Heart left ventricle (tissue), 16 donors: ENCODE data around the gene HOXC10. TPM values are rescaled to one million over a fixed set of nuclear protein-coding genes. Genes with fewer than 3 reads are reported as not detected.

Experiments used
- ATAC-seq, 4 donors: fragments of 200-7000 bp; cut with Tn5 transposase; one replicate each; pipeline ENCODE4 v1.9.1; 2020 to 2022; ENCODE audit warnings: moderate library complexity in 4 of 4, mild to moderate bottlenecking in 3 of 4, moderate number of reproducible peaks in 1 of 4
- DNase-seq, 5 donors: peaks; one replicate each; pipeline ENCODE4 v3.0.0-alpha.2; 2020
- H3K27ac ChIP-seq, 12 donors: fragments of 200-600 bp; sonication (generic) in 4 of 12; one replicate each; pipeline versions ENCODE4 v1.5.0 to v1.8.0; 2016 to 2022; ENCODE audit warnings: mild to moderate bottlenecking in 2 of 12
- H3K27me3 ChIP-seq, 9 donors: fragments of 200-600 bp; sonication (generic) in 2 of 9; one replicate each; pipeline versions ENCODE4 v1.5.1 to v1.8.0; 2016 to 2022; ENCODE audit warnings: mild to moderate bottlenecking in 3 of 9
- H3K36me3 ChIP-seq, 9 donors: fragments of 200-600 bp; sonication (generic) in 2 of 9; one replicate each; pipeline versions ENCODE4 v1.5.0 to v1.8.0; 2018 to 2022; ENCODE audit warnings: mild to moderate bottlenecking in 2 of 9
- H3K4me1 ChIP-seq, 12 donors: fragments of 200-600 bp; sonication (generic) in 4 of 12; one replicate each; pipeline versions ENCODE4 v1.5.0 to v1.8.0; 2016 to 2022; ENCODE audit warnings: mild to moderate bottlenecking in 3 of 12
- H3K4me3 ChIP-seq, 12 donors: fragments of 200-600 bp; sonication (generic) in 4 of 12; one replicate each; pipeline versions ENCODE4 v1.5.0 to v1.8.0; 2017 to 2022; ENCODE audit warnings: mild to moderate bottlenecking in 9 of 12, moderate library complexity in 4 of 12
- H3K9me3 ChIP-seq, 12 donors: fragments of 200-600 bp; sonication (generic) in 4 of 12; one replicate each; pipeline versions ENCODE4 v1.5.0 to v1.8.0; 2016 to 2022; ENCODE audit warnings: mild to moderate bottlenecking in 1 of 12
- CTCF ChIP-seq, 12 donors: fragments of 200-600 bp; sonication (generic) in 4 of 12; IDR thresholded peaks; one replicate each; pipeline versions ENCODE4 v1.5.0 to v1.8.0; 2018 to 2022; ENCODE audit warnings: antibody characterized with exemption in 12 of 12, mild to moderate bottlenecking in 5 of 12
- POLR2A ChIP-seq, 2 donors: fragments of 450-650 bp; IDR thresholded peaks; one replicate each; pipeline ENCODE4 v1.6.1; 2017; ENCODE audit warnings: antibody characterized with exemption in 2 of 2, mild to moderate bottlenecking in 2 of 2, moderate library complexity in 2 of 2
- WGBS, 4 donors: extraction: QIAGEN DNeasy Blood & Tissue Kit in 2 of 4; methylation state at CpG; one replicate each; pipeline versions ENCODE4 v1.1.5 to v1.1.7; 2013 to 2018; 5-methylcytosine and 5-hydroxymethylcytosine counted together
- intact Hi-C, 10 donors: fragments of 100-400 bp; cut with DNase I; formaldehyde crosslinking; loops; one replicate each; pipeline versions ENCODE4 v1.11.1 to v1.14.2; 2022
- polyA plus RNA-seq, 2 donors: library from polyadenylated mRNA; stranded (reverse); fragments of 200-250 nt; gene quantifications; one replicate each; pipeline ENCODE4 v1.2.3, GENCODE V29; 2013
- total RNA-seq, 9 donors: library from RNA; depleted of rRNA in 2 of 9; stranded (reverse); fragments of >200 nt in 2 of 9; fragmentation: NEBNext Ultra II Directional in 3 of 9; extraction: Animal tissue kit (Norgen Biotek cat#: 25700) in 3 of 9; gene quantifications; one replicate each; pipeline versions ENCODE4 v1.1.0 to v1.2.4, GENCODE V29; 2016 to 2023
- donor health status: ischemic (EF 13 %, LVEDD 7.1; RV severe dilation, severe dysfunction).
- donor health status: healthy with polysubstance abuse.
- donor health status: DM: no; HTN: yes; CAD: no.
- donor health status: DM: no; HTN: no; CAD: no.
- donor health status: ischemic (EF 25% LVEDD 6.9; RV normal size, moderate dysfunction).
- donor health status: ischemic (EF 25% LVEDD 5.7; RV mildly dilated, moderate dysfunction).
- donor health status: healthy.
- donor health status: DM: yes; HTN: yes; CAD: no.
- donor health status: ischemic (EF 35%, LVEDD 5.7; RV mildly dilated, moderate dysfunction).
- donor health status: nonischemic (EF 11% LVEDD 7.7; RV severe dilation, severe dysfunction).
- donor health status: DM: yes; HTN: yes; CAD: no.
- donor health status: PGD.
- donor health status: ischemic (EF 29% LVEDD 5.4; RV normal size, mild dysfunction).
- donor health status: nonischemic (EF 23%, LVEDD 6.1; RV moderate dilation, normal function).

The HOXC10 gene
- total and polyA plus RNA-seq, 11 donors: not detected

- H3K27ac ChIP-seq: no peak overlapping the region
- peaks cover 68 to 99% (median 96%) of the 10 kb centered on the region in 9 donors for H3K27me3 ChIP-seq
These were observed 885 bp upstream of the HOXC10 start for GRCh38 chr12:53983950-53984572.

GRCh38 chr12:53985692-53985993 lies 697 bp downstream of the HOXC10 start:
- H3K27me3 ChIP-seq: peaks cover 69 to 100% (median 98%) of the 10 kb centered on the region in 9 donors
- intact Hi-C loops: loop anchor here in 1 of 10 donors (5.0 kb wide), 1 partner anchor 208 kb away; no protein-coding TSS in a partner anchor
- H3K4me3 ChIP-seq: peak overlapping the region in 1 of 12 donors; percentile 15
- WGBS, 4 donors: 4 to 7% (median 5%) methylated on average over 4 to 21 of the region's 21 CpGs
- no peaks in the 10 kb centered on the region for H3K9me3 ChIP-seq
- TF ChIP-seq POLR2A (IDR thresholded peaks at IDR 0.05): no peak
- TF ChIP-seq CTCF (IDR thresholded peaks at IDR 0.05): no peak
- ATAC-seq: no peak
- no peak overlapping the region for H3K27ac ChIP-seq
- H3K4me1 ChIP-seq: peaks cover 0 to 27% (median 13%) of the 10 kb centered on the region in 12 donors
- DNase-seq: no peak
- H3K36me3 ChIP-seq: no peaks in the 10 kb centered on the region

More at GRCh38 chr12:53983950-53984572, 885 bp upstream of the HOXC10 start:
- no peak for TF ChIP-seq CTCF (IDR thresholded peaks at IDR 0.05)
- no peak for TF ChIP-seq POLR2A (IDR thresholded peaks at IDR 0.05)
- Histone ChIP-seq H3K4me1 (peaks cover 0 to 22% (median 13%) of the 10 kb centered on the region in 12 donors), H3K9me3 (no peaks in the 10 kb centered on the region), H3K36me3 (no peaks in the 10 kb centered on the region), H3K4me3 (no peak overlapping the region)
- ATAC-seq (no peak), DNase-seq (peak in 1 of 5 donors; percentile 14)
- WGBS, 4 donors: 3 to 5% (median 3%) methylated on average over 30 of the region's 30 CpGs
- intact Hi-C loops: no loop called here

- intact Hi-C loops: loop anchor here in 1 of 10 donors (5.0 kb wide), 1 partner anchor 209 kb away; no protein-coding TSS in a partner anchor
- TF ChIP-seq POLR2A (IDR thresholded peaks at IDR 0.05): no peak
- no peak for TF ChIP-seq CTCF (IDR thresholded peaks at IDR 0.05)
- Histone ChIP-seq H3K36me3 (no peaks in the 10 kb centered on the region), H3K4me1 (peaks cover 0 to 27% (median 13%) of the 10 kb centered on the region in 12 donors), H3K4me3 (peak overlapping the region in 1 of 12 donors; percentile 15), H3K27me3 (peaks cover 68 to 100% (median 98%) of the 10 kb centered on the region in 9 donors), H3K27ac (no peak overlapping the region), H3K9me3 (no peaks in the 10 kb centered on the region)
- ATAC-seq: peak in 1 of 4 donors; percentile 25
- DNase-seq: peak in 1 of 5 donors; percentile 19
- 2 to 4% (median 3%) methylated on average over 30 to 50 of the region's 50 CpGs for WGBS, 4 donors
These were observed 1.2 kb downstream of the HOXC10 start for GRCh38 chr12:53985994-53986685.
